Ishikawa (cell line): ENCODE results near the gene SCN3B.

Experiments
- CEBPB ChIP-seq: IDR thresholded peaks from 2 replicates; pipeline ENCODE4 v1.6.1; 2012
- CREB1 ChIP-seq: IDR thresholded peaks from 2 replicates; pipeline ENCODE4 v1.6.1; 2012; ENCODE audit warnings: low read depth
- EGR1 ChIP-seq: IDR thresholded peaks from 2 replicates; pipeline ENCODE4 v1.6.1; 2012
- EP300 ChIP-seq: IDR thresholded peaks from 2 replicates; pipeline ENCODE4 v1.6.1; 2012; ENCODE audit warnings: borderline replicate concordance
- FOXM1 ChIP-seq: IDR thresholded peaks from 2 replicates; pipeline ENCODE4 v1.6.1; 2012; ENCODE audit warnings: low read depth, borderline replicate concordance
- MAX ChIP-seq: IDR thresholded peaks from 2 replicates; pipeline ENCODE4 v1.6.1; 2012
- NFIC ChIP-seq: IDR thresholded peaks from 2 replicates; pipeline ENCODE4 v1.6.1; 2012
- RAD21 ChIP-seq: IDR thresholded peaks from 2 replicates; pipeline ENCODE4 v1.6.1; 2012; ENCODE audit warnings: low read depth
- REST ChIP-seq: IDR thresholded peaks from 2 replicates; pipeline ENCODE4 v1.6.1; 2012; ENCODE audit warnings: low read depth, mild to moderate bottlenecking
- TAF1 ChIP-seq: IDR thresholded peaks from 2 replicates; pipeline ENCODE4 v1.6.1; 2012; ENCODE audit warnings: low read depth, mild to moderate bottlenecking
- TCF12 ChIP-seq: IDR thresholded peaks from 2 replicates; pipeline ENCODE4 v1.6.1; 2012; ENCODE audit warnings: low read depth
- TEAD4 ChIP-seq: IDR thresholded peaks from 2 replicates; pipeline ENCODE4 v1.6.1; 2012
- USF1 ChIP-seq: IDR thresholded peaks from 2 replicates; pipeline ENCODE4 v1.6.1; 2012
- YY1 ChIP-seq: IDR thresholded peaks from 2 replicates; pipeline ENCODE4 v1.6.1; 2012; ENCODE audit warnings: low read depth
- ZBTB7A ChIP-seq: IDR thresholded peaks from 2 replicates; pipeline ENCODE4 v1.6.1; 2012; ENCODE audit warnings: low read depth

The SCN3B gene

GRCh38 chr11:123616505-123617198, 37.8 kb downstream of the SCN3B start:
- TF ChIP-seq TAF1 (no peak), EGR1 (no peak), FOXM1 (no peak), NFIC (no peak), YY1 (no peak), ZBTB7A (no peak), USF1 (no peak), TEAD4 (no peak)

GRCh38 chr11:123611698-123612097, 42.7 kb downstream of the SCN3B start:
- TF ChIP-seq REST (no peak), TCF12 (no peak), TEAD4 (no peak), ZBTB7A (no peak), FOXM1 (no peak), YY1 (no peak), MAX (no peak)

- no peak for TF ChIP-seq NFIC
- no peak for TF ChIP-seq MAX
- no peak for TF ChIP-seq RAD21
- TF ChIP-seq FOXM1, result no peak
- TF ChIP-seq ZBTB7A, result no peak
- no peak for TF ChIP-seq TAF1
- no peak for TF ChIP-seq YY1
- TF ChIP-seq REST, result no peak
- no peak for TF ChIP-seq EGR1
- no peak for TF ChIP-seq TCF12
- TF ChIP-seq EP300, result no peak
- no peak for TF ChIP-seq TEAD4
Observed at GRCh38 chr11:123608945-123609344, 45.5 kb downstream of the SCN3B start.

GRCh38 chr11:123608371-123608770, 46.1 kb downstream of the SCN3B start:
- no peak for TF ChIP-seq MAX
- TF ChIP-seq RAD21, result no peak
- no peak for TF ChIP-seq CEBPB
- no peak for TF ChIP-seq REST
- TF ChIP-seq ZBTB7A, result no peak
- TF ChIP-seq EP300, result no peak
- TF ChIP-seq NFIC, result no peak
- TF ChIP-seq FOXM1, result no peak
- no peak for TF ChIP-seq YY1

GRCh38 chr11:123607781-123608180, 46.6 kb downstream of the SCN3B start:
- TF ChIP-seq TCF12, result no peak
- no peak for TF ChIP-seq MAX
- no peak for TF ChIP-seq TAF1
- no peak for TF ChIP-seq EGR1
- TF ChIP-seq NFIC, result no peak
- TF ChIP-seq EP300, result no peak
- TF ChIP-seq USF1, result no peak
- TF ChIP-seq CREB1, result no peak
- no peak for TF ChIP-seq REST
- TF ChIP-seq CEBPB, result no peak
